ENCODE results near the gene WLS.

The WLS gene

DNA sequence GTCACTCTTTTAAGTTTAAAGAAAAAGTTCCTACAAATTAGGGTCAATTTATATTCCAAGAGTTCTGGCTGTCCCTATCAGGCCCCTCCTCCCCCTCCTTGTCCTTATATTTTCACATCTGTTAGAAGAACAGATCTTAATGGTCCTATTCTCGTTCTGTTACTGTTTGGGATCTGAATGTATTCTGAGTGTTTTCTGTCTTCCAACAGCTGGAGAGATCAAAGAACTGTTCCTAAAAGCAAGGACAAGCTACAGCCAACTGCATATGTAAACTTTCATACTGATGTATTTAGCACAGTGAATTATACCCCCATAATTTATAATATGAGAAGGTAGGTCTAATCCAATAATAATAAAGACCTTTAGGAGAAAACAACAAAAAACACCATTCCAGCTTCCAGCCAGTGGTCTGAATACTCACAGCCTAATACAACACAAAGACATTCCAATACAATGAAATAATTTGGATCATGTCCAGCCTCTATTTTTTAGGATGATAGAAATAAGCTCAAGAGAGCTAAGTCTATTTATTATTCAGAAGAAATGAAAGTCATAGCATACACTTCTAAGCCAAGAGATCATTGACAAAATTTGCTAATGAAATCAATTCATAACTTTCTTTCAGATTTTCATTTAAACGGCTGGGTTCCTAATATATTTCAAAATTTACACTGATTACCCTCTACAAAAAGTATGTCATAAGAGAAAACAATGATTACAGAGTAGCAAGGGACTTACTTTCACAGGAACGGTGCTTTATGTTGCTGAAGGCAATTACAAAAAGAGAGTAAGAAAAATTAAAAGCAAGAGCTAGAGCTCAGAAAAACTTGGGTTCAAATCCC is 25.3 kb downstream of the WLS start:
- no peaks in the 10 kb centered on the region for H3K9me3 ChIP-seq (ENCODE audit: insufficient read depth, low read length)

DNA sequence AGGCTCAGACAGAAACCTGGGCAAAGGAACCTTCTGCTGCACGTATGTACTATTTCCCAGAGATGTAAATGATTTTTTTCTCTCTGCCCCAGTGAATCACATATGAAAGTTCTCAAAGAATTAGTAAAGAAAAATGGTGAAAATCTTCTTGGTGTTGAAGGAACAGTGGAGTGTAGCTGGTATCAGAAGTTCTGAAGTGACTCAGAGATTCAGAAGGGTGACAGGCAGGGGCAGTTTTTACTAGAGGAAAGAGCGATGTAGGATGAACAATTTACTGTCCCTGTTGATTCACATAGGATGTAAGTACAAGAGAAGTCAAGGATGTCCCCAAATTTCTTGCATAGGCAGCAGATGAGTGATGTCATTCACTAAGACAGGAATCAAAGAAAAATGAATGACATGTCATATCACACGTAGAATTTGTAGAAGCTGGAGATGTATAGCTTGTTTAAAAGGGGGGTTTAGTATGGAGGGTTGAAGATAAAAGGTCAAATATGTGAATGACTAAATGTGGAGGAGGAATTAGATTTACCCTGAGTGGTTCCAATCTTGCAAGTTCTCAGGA is 26.4 kb downstream of the WLS start:
- H3K36me3 ChIP-seq (ENCODE audit: low read length) = no peaks in the 10 kb centered on the region
- H3K9ac ChIP-seq (ENCODE audit: low read length) = no peak overlapping the region
- TF ChIP-seq, protein P1, sequence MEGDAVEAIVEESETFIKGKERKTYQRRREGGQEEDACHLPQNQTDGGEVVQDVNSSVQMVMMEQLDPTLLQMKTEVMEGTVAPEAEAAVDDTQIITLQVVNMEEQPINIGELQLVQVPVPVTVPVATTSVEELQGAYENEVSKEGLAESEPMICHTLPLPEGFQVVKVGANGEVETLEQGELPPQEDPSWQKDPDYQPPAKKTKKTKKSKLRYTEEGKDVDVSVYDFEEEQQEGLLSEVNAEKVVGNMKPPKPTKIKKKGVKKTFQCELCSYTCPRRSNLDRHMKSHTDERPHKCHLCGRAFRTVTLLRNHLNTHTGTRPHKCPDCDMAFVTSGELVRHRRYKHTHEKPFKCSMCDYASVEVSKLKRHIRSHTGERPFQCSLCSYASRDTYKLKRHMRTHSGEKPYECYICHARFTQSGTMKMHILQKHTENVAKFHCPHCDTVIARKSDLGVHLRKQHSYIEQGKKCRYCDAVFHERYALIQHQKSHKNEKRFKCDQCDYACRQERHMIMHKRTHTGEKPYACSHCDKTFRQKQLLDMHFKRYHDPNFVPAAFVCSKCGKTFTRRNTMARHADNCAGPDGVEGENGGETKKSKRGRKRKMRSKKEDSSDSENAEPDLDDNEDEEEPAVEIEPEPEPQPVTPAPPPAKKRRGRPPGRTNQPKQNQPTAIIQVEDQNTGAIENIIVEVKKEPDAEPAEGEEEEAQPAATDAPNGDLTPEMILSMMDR (IDR thresholded peaks at IDR 0.05; ENCODE audit: insufficient read depth, low read length, poor library complexity, severe bottlenecking) = no peak
- no peak for TF ChIP-seq EZH2phosphoT487 (conservative IDR thresholded peaks at IDR 0.05; ENCODE audit: low read length)
- no peak overlapping the region for H3K4me3 ChIP-seq (ENCODE audit: insufficient read depth, low read length, poor library complexity, severe bottlenecking)
- H3F3A ChIP-seq (ENCODE audit: insufficient read depth) = no peaks in the 10 kb centered on the region
- H2AFZ ChIP-seq (ENCODE audit: low read depth, low read length, severe bottlenecking) = no peak overlapping the region
- H3K9me2 ChIP-seq (replicated peaks; ENCODE audit: insufficient read depth, low read length) = no peaks in the 10 kb centered on the region
- H3K4me2 ChIP-seq (ENCODE audit: low read depth, low read length, poor library complexity, severe bottlenecking) = no peak overlapping the region
- H3K27ac ChIP-seq (ENCODE audit: low read depth, low read length) = no peak overlapping the region
- H3K79me2 ChIP-seq (ENCODE audit: insufficient read depth, low read length) = no peaks in the 10 kb centered on the region
- no peaks in the 10 kb centered on the region for H3K27me3 ChIP-seq (ENCODE audit: low read length)
- no peaks in the 10 kb centered on the region for H4K20me1 ChIP-seq (ENCODE audit: low read depth, low read length)
- no peaks in the 10 kb centered on the region for H3K9me3 ChIP-seq (ENCODE audit: insufficient read depth, low read length)

More for the DNA sequence above, 25.3 kb downstream of the WLS start:
- no peak overlapping the region for H3K4me3 ChIP-seq (ENCODE audit: insufficient read depth, low read length, poor library complexity, severe bottlenecking)
- no peak overlapping the region for H3K27ac ChIP-seq (ENCODE audit: low read depth, low read length)
- H3K9ac ChIP-seq (ENCODE audit: low read length) = no peak overlapping the region
- no peak overlapping the region for H2AFZ ChIP-seq (ENCODE audit: low read depth, low read length, severe bottlenecking)
- H3K27me3 ChIP-seq (ENCODE audit: low read length) = no peaks in the 10 kb centered on the region
- H3F3A ChIP-seq (ENCODE audit: insufficient read depth) = no peaks in the 10 kb centered on the region
- no peaks in the 10 kb centered on the region for H4K20me1 ChIP-seq (ENCODE audit: low read depth, low read length)
- H3K36me3 ChIP-seq (ENCODE audit: low read length) = no peaks in the 10 kb centered on the region
- no peak overlapping the region for H3K4me2 ChIP-seq (ENCODE audit: low read depth, low read length, poor library complexity, severe bottlenecking)
- no peaks in the 10 kb centered on the region for H3K9me2 ChIP-seq (replicated peaks; ENCODE audit: insufficient read depth, low read length)
- no peaks in the 10 kb centered on the region for H3K79me2 ChIP-seq (ENCODE audit: insufficient read depth, low read length)
- TF ChIP-seq, protein P1 (IDR thresholded peaks at IDR 0.05; ENCODE audit: insufficient read depth, low read length, poor library complexity, severe bottlenecking) = no peak
- no peak for TF ChIP-seq EZH2phosphoT487 (conservative IDR thresholded peaks at IDR 0.05; ENCODE audit: low read length)

DNA sequence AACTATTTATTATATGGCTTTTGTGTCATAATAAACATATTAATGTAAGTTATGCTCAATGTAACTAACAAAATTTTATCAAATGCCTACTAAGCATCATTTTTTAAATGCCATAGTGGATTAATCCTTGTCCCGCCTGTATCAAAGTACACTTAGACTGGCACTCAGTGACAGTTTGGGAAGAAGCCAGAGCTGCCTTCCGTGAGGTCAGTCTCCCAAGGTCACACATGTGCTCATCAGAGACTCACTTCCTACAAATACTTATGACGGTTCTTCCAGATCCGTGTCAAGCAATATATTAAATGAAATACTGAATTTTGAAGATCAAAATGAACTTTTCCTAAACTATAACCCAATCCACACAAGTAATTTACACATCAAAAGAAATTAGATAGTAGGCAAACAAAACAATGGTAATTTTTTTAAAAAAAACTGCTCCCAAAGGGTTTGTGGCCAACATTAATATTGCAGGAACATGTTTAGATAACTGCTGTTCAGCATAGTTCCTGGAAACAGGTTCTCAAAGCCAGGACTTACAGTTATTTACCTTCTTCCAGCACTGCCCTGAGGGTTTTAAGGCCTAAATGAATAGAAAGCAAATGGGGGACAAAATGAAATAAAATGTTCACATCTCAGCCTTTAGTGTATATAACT is 27.2 kb downstream of the WLS start:
- Histone ChIP-seq H3K4me2 (ENCODE audit: low read depth, low read length, poor library complexity, severe bottlenecking) (no peak overlapping the region), H3K79me2 (ENCODE audit: insufficient read depth, low read length) (no peaks in the 10 kb centered on the region), H3K9me2 (replicated peaks; ENCODE audit: insufficient read depth, low read length) (no peaks in the 10 kb centered on the region), H3F3A (ENCODE audit: insufficient read depth) (no peaks in the 10 kb centered on the region), H3K9me3 (ENCODE audit: insufficient read depth, low read length) (no peaks in the 10 kb centered on the region), H3K27me3 (ENCODE audit: low read length) (no peaks in the 10 kb centered on the region), H3K4me3 (ENCODE audit: insufficient read depth, low read length, poor library complexity, severe bottlenecking) (no peak overlapping the region), H3K9ac (ENCODE audit: low read length) (no peak overlapping the region), H3K27ac (ENCODE audit: low read depth, low read length) (no peak overlapping the region), H3K36me3 (ENCODE audit: low read length) (no peaks in the 10 kb centered on the region), H2AFZ (ENCODE audit: low read depth, low read length, severe bottlenecking) (no peak overlapping the region), H4K20me1 (ENCODE audit: low read depth, low read length) (no peaks in the 10 kb centered on the region)
- TF ChIP-seq, protein P1 (IDR thresholded peaks at IDR 0.05; ENCODE audit: insufficient read depth, low read length, poor library complexity, severe bottlenecking) = no peak
- no peak for TF ChIP-seq EZH2phosphoT487 (conservative IDR thresholded peaks at IDR 0.05; ENCODE audit: low read length)

Measured in SU-DHL-6 (cell line).